H1 (cell line): ENCODE data around the gene GRHL3. TPM values are rescaled to one million over a fixed set of nuclear protein-coding genes. Genes with fewer than 3 reads are reported as not detected.
A peak's percentile ranks its signal among the peaks of the same experiment; 100 is the strongest.

ENCODE experiments used
- CTCF ChIA-PET: fragments of 300-600 bp; sonication (Branson Sonifier 250); formaldehyde crosslinking; loops from one replicate; lab custom pipeline; 2021; ENCODE audit not compliant: partially characterized antibody; lab: Charles Lee
- POLR2A ChIA-PET: fragments of 300-600 bp; sonication (Branson Sonifier 250); formaldehyde crosslinking; loops from one replicate; lab custom pipeline; 2021; ENCODE audit warnings: inconsistent platforms; ENCODE audit not compliant: partially characterized antibody; lab: Charles Lee
- DNase-seq, 2 experiments: peaks; one replicate each; pipeline versions ENCODE4 v3.0.0 to v3.0.0-alpha.2; 2010 to 2022; ENCODE audit warnings: low spot score in 2 of 2, low read depth in 1 of 2, mixed read lengths in 1 of 2
- FAIRE-seq: peaks from 2 replicates; lab custom pipeline; 2011; peaks lifted over from hg19 to GRCh38; lab: Jason Lieb, UNC
- H2AFZ ChIP-seq: 2 replicates; pipeline ENCODE4 v1.8.1; 2012; ENCODE audit warnings: low read length, inconsistent platforms
- H2AK5ac ChIP-seq: 2 replicates; pipeline ENCODE4 v1.6.1; 2013; ENCODE audit warnings: low read depth, low read length
- H2BK120ac ChIP-seq: replicated peaks from 2 replicates; pipeline ENCODE3; 2013; ENCODE audit warnings: low read depth, low read length, inconsistent platforms
- H2BK12ac ChIP-seq: 2 replicates; pipeline ENCODE4 v1.6.1; 2013; ENCODE audit warnings: low read depth, low read length
- H2BK15ac ChIP-seq: 2 replicates; pipeline ENCODE4 v1.6.1; 2013; ENCODE audit warnings: low read length
- H2BK20ac ChIP-seq: 2 replicates; pipeline ENCODE4 v1.6.1; 2013; ENCODE audit warnings: low read length
- H2BK5ac ChIP-seq: 2 replicates; pipeline ENCODE4 v1.6.1; 2013; ENCODE audit warnings: low read depth, low read length
- H3K14ac ChIP-seq: 2 replicates; pipeline ENCODE4 v1.6.1; 2013; ENCODE audit warnings: inconsistent platforms; ENCODE audit not compliant: insufficient read length
- H3K18ac ChIP-seq: 2 replicates; pipeline ENCODE4 v1.6.1; 2013; ENCODE audit warnings: low read length; ENCODE audit errors: extremely low read depth
- H3K23ac ChIP-seq: 2 replicates; pipeline ENCODE4 v1.6.1; 2013; ENCODE audit warnings: inconsistent platforms; ENCODE audit not compliant: insufficient read length
- H3K23me2 ChIP-seq: 2 replicates; pipeline ENCODE4 v1.6.1; 2013; ENCODE audit warnings: low read depth, low read length
- H3K27ac ChIP-seq: 2 replicates; pipeline ENCODE4 v1.6.1; 2011; ENCODE audit warnings: low read depth, low read length, inconsistent platforms
- H3K27me3 ChIP-seq, 4 experiments: replicated peaks in 1 of 4; 1 replicate in 1 of 4; 2 replicates in 3 of 4; pipeline versions ENCODE4 v1.6.1 to v1.8.1; 2011 to 2013; ENCODE audit warnings: low read length in 3 of 4, mild to moderate bottlenecking in 3 of 4, inconsistent platforms in 2 of 4, mixed read lengths in 2 of 4, moderate library complexity in 1 of 4; ENCODE audit not compliant: control insufficient read depth in 3 of 4, insufficient read depth in 3 of 4; ENCODE audit errors: extremely low read depth in 1 of 4
- H3K36me3 ChIP-seq, 4 experiments: 2 replicates each; pipeline versions ENCODE4 v1.6.1 to v1.8.1; 2011 to 2013; ENCODE audit warnings: mild to moderate bottlenecking in 4 of 4, low read length in 3 of 4, moderate library complexity in 2 of 4, control low read depth in 1 of 4, inconsistent platforms in 1 of 4; ENCODE audit not compliant: insufficient read depth in 4 of 4, control insufficient read depth in 2 of 4
- H3K4ac ChIP-seq: replicated peaks from 2 replicates; pipeline ENCODE3; 2013; ENCODE audit warnings: low read length, low read depth, mixed read lengths, inconsistent platforms; ENCODE audit not compliant: insufficient read length
- H3K4me1 ChIP-seq, 4 experiments: replicated peaks in 1 of 4; 1 replicate in 1 of 4; 2 replicates in 3 of 4; pipeline versions ENCODE4 v1.6.1 to v1.8.1; 2011 to 2013; ENCODE audit warnings: low read length in 3 of 4, inconsistent platforms in 2 of 4, mixed read lengths in 1 of 4; ENCODE audit not compliant: insufficient read depth in 4 of 4, control insufficient read depth in 3 of 4
- H3K4me2 ChIP-seq, 2 experiments: 2 replicates each; pipeline versions ENCODE4 v1.6.1 to v1.8.1; 2011 to 2013; ENCODE audit warnings: low read depth in 2 of 2, low read length in 2 of 2, control low read depth in 1 of 2, inconsistent platforms in 1 of 2, mild to moderate bottlenecking in 1 of 2; ENCODE audit not compliant: insufficient read depth in 1 of 2
- H3K4me3 ChIP-seq, 4 experiments: fragments of 200-600, 300-600 bp in 1 of 4; sonication (generic), shearing (Covaris generic), sonication (Bioruptor Twin) in 1 of 4; 2 replicates each; pipeline versions ENCODE4 v1.5.1 to v1.8.1; 2011 to 2016; ENCODE audit warnings: low read length in 4 of 4, low read depth in 3 of 4, control low read depth in 2 of 4, inconsistent platforms in 2 of 4, mild to moderate bottlenecking in 2 of 4, mixed read lengths in 1 of 4, moderate library complexity in 1 of 4; ENCODE audit not compliant: insufficient read depth in 2 of 4; ENCODE audit errors: extremely low read depth in 1 of 4
- H3K56ac ChIP-seq: replicated peaks from 2 replicates; pipeline ENCODE3; 2013; ENCODE audit warnings: low read depth, mild to moderate bottlenecking, mixed read lengths, low read length, inconsistent platforms; ENCODE audit not compliant: insufficient read length
- H3K79me1 ChIP-seq: 2 replicates; pipeline ENCODE4 v1.6.1; 2013; ENCODE audit warnings: low read depth, low read length, control low read depth
- H3K79me2 ChIP-seq, 2 experiments: 2 replicates each; pipeline versions ENCODE4 v1.6.1 to v1.8.1; 2012 to 2013; ENCODE audit warnings: low read length in 2 of 2, mild to moderate bottlenecking in 2 of 2, inconsistent platforms in 1 of 2; ENCODE audit not compliant: insufficient read depth in 2 of 2, control insufficient read depth in 1 of 2
- H3K9ac ChIP-seq, 4 experiments: replicated peaks in 1 of 4; 1 replicate in 1 of 4; 2 replicates in 3 of 4; pipeline versions ENCODE4 v1.6.1 to v1.8.1; 2011 to 2013; ENCODE audit warnings: low read depth in 3 of 4, low read length in 3 of 4, control low read depth in 2 of 4, mild to moderate bottlenecking in 2 of 4, moderate library complexity in 2 of 4, inconsistent platforms in 1 of 4; ENCODE audit errors: extremely low read depth in 1 of 4
- H3K9me3 ChIP-seq, 2 experiments: 2 replicates each; pipeline versions ENCODE4 v1.6.1 to v1.8.1; 2012 to 2013; ENCODE audit warnings: mild to moderate bottlenecking in 2 of 2, moderate library complexity in 2 of 2, control low read depth in 1 of 2, inconsistent platforms in 1 of 2, low read depth in 1 of 2, low read length in 1 of 2, mixed read lengths in 1 of 2; ENCODE audit not compliant: insufficient read depth in 2 of 2
- H4K20me1 ChIP-seq, 2 experiments: replicated peaks in 1 of 2; 2 replicates each; pipeline versions ENCODE3 to v1.8.1; 2011 to 2013; ENCODE audit warnings: inconsistent platforms in 2 of 2, low read length in 2 of 2, mild to moderate bottlenecking in 1 of 2; ENCODE audit not compliant: insufficient read depth in 2 of 2, control insufficient read depth in 1 of 2
- H4K5ac ChIP-seq: 2 replicates; pipeline ENCODE4 v1.6.1; 2013; ENCODE audit warnings: low read length, low read depth, mixed read lengths, inconsistent platforms; ENCODE audit not compliant: insufficient read length
- H4K8ac ChIP-seq: 2 replicates; pipeline ENCODE4 v1.8.0; 2013; ENCODE audit warnings: mild to moderate bottlenecking, moderate library complexity, low read length, inconsistent platforms; ENCODE audit not compliant: insufficient read depth; ENCODE audit errors: extremely low read depth
- H4K91ac ChIP-seq: replicated peaks from 2 replicates; pipeline ENCODE3; 2013; ENCODE audit warnings: low read length, mixed read lengths, inconsistent platforms; ENCODE audit not compliant: insufficient read length
- CREB1 ChIP-seq: IDR thresholded peaks from 2 replicates; pipeline ENCODE4 v1.6.1; 2012; ENCODE audit warnings: inconsistent platforms
- GTF2F1 ChIP-seq: IDR thresholded peaks from 2 replicates; pipeline ENCODE4 v1.6.1; 2012; ENCODE audit warnings: low read depth, low read length, improper control_type of control experiment, borderline replicate concordance
- HDAC2 ChIP-seq, 2 experiments: fragments of 300-600 bp in 1 of 2; sonication (generic) in 1 of 2; IDR thresholded peaks; 2 replicates each; pipeline ENCODE4 v1.6.1; 2011 to 2012; ENCODE audit warnings: low read depth in 2 of 2, low read length in 2 of 2, mild to moderate bottlenecking in 2 of 2, moderate library complexity in 2 of 2, borderline replicate concordance in 1 of 2, inconsistent platforms in 1 of 2
- JUN ChIP-seq: IDR thresholded peaks from 2 replicates; pipeline ENCODE4 v1.6.1; 2011; ENCODE audit warnings: low read depth, mild to moderate bottlenecking, improper control_type of control experiment, low read length
- JUND ChIP-seq: IDR thresholded peaks from 2 replicates; pipeline ENCODE4 v1.6.1; 2011; ENCODE audit warnings: mild to moderate bottlenecking, improper control_type of control experiment, low read length
- KDM4A ChIP-seq: IDR thresholded peaks from one replicate; pipeline ENCODE4 v1.7.1; 2012; ENCODE audit warnings: low read depth, mild to moderate bottlenecking, moderate library complexity, low read length, inconsistent platforms; ENCODE audit not compliant: severe bottlenecking
- POLR2AphosphoS5 ChIP-seq: IDR thresholded peaks from 2 replicates; pipeline ENCODE4 v1.6.1; 2011; ENCODE audit warnings: low read depth, low read length
- RAD21 ChIP-seq, 2 experiments: IDR thresholded peaks in 1 of 2; conservative IDR thresholded peaks in 1 of 2; 2 replicates each; pipeline ENCODE4 v1.6.1; 2011; ENCODE audit warnings: low read depth in 2 of 2, low read length in 2 of 2, improper control_type of control experiment in 1 of 2, inconsistent platforms in 1 of 2, mild to moderate bottlenecking in 1 of 2, moderate library complexity in 1 of 2
- RXRA ChIP-seq: IDR thresholded peaks from 2 replicates; pipeline ENCODE4 v1.6.1; 2011; ENCODE audit warnings: low read depth, mild to moderate bottlenecking, low read length, moderate library complexity; ENCODE audit not compliant: insufficient read depth
- SP2 ChIP-seq: IDR thresholded peaks from 2 replicates; pipeline ENCODE4 v1.6.1; 2012; ENCODE audit warnings: mild to moderate bottlenecking, low read length, inconsistent platforms
- TAF1 ChIP-seq: IDR thresholded peaks from 2 replicates; pipeline ENCODE4 v1.6.1; 2011; ENCODE audit warnings: mild to moderate bottlenecking, low read depth, low read length
- YY1 ChIP-seq: IDR thresholded peaks from 2 replicates; pipeline ENCODE4 v1.6.1; 2011; ENCODE audit warnings: low read depth, mild to moderate bottlenecking, low read length
- ZNF274 ChIP-seq: IDR thresholded peaks from 2 replicates; pipeline ENCODE4 v1.7.0; 2012; ENCODE audit warnings: low read length, borderline replicate concordance; ENCODE audit errors: extremely low read depth
- WGBS, 2 experiments: shearing (Covaris generic) in 1 of 2; methylation state at CpG; one replicate each; pipeline versions ENCODE4 v1.1.6 to v1.1.7; 2013 to 2015; ENCODE audit warnings: low lambda C conversion rate in 2 of 2, mixed read lengths in 2 of 2, inconsistent platforms in 1 of 2, low coverage in 1 of 2, missing lambda C conversion rate in 1 of 2; ENCODE audit not compliant: insufficient replicate concordance in 2 of 2, insufficient coverage in 1 of 2, insufficient read length in 1 of 2; ENCODE audit errors: extremely low coverage in 1 of 2, missing lambda C conversion rate in 1 of 2; 5-methylcytosine and 5-hydroxymethylcytosine counted together
- polyA plus RNA-seq, 7 experiments: library from polyadenylated mRNA; depleted of rRNA in 3 of 7; stranded (reverse) in 5 of 7; unstranded in 2 of 7; fragments of >200 nt in 5 of 7; fragments of 200-250 nt in 2 of 7; gene quantifications; 1 replicate in 5 of 7; 2 replicates in 1 of 7; 4 replicates in 1 of 7; pipeline versions ENCODE4 v1.2.1 to v1.2.3, GENCODE V29; 2011 to 2013; ENCODE audit warnings: missing spikeins in 2 of 7, mixed read lengths in 2 of 7
- total RNA-seq: library from RNA; stranded (reverse); fragmentation: NEBNext Ultra II Directional; extraction: Animal tissue kit (Norgen Biotek cat#: 25700); gene quantifications from 2 replicates; pipeline ENCODE4 v1.2.1, GENCODE V29; 2021

Gene GRHL3
- total and polyA plus RNA-seq, 2 of the 8 experiments (the other 6 are each of a cell fraction or from before 2014, with no cell fraction given) = 0.80 to 1.8 TPM

GRCh38 chr1:24337455-24337854 lies 18.3 kb downstream of the GRHL3 start:
- H4K8ac ChIP-seq = no peak overlapping the region
- H3K9me3 ChIP-seq = no peaks in the 10 kb centered on the region
- no peak overlapping the region for H3K23ac ChIP-seq
- DNase-seq (no peak), FAIRE-seq (no peak)
- POLR2A ChIA-PET = interaction anchor here (1.1 to 1.5 kb wide), 2 partner anchors 15 to 131 kb away, joined by 3 to 5 read pairs; no protein-coding TSS in a partner anchor
- H2BK15ac ChIP-seq = 0 out of 2 replicates have a peak overlapping the region, but pooled peaks have one; percentile 4
- no peak overlapping the region for H3K27ac ChIP-seq
- H4K5ac ChIP-seq = no peak overlapping the region
- no peak overlapping the region for H3K4me2 ChIP-seq
- no peak overlapping the region for H3K9ac ChIP-seq
- H3K79me1 ChIP-seq = no peaks in the 10 kb centered on the region
- H2AFZ ChIP-seq = no peak overlapping the region
- H4K20me1 ChIP-seq = no peaks in the 10 kb centered on the region
- no peak overlapping the region for H3K56ac ChIP-seq
- no peaks in the 10 kb centered on the region; the same call in 1 of the 2 replicates for H3K23me2 ChIP-seq
- H2AK5ac ChIP-seq = no peak overlapping the region
- peaks cover 0 to 33% (median 22%) of the 10 kb centered on the region in 4 experiments; a peak in 6 of 7 replicates for H3K4me1 ChIP-seq
- H2BK5ac ChIP-seq = no peak overlapping the region
- H3K4me3 ChIP-seq = no peak overlapping the region; a peak in 1 of 8 replicates
- H2BK12ac ChIP-seq = no peak overlapping the region
- CTCF ChIA-PET = interaction anchor here (0.9 to 4.3 kb wide), 7 partner anchors 9 to 54 kb away, joined by 3 to 20 read pairs (median 4); no protein-coding TSS in a partner anchor
- no peak overlapping the region for H3K4ac ChIP-seq
- H3K79me2 ChIP-seq = no peaks in the 10 kb centered on the region
- no peak overlapping the region for H2BK120ac ChIP-seq
- no peak overlapping the region for H3K14ac ChIP-seq
- no peak overlapping the region for H2BK20ac ChIP-seq
- H3K36me3 ChIP-seq = no peaks in the 10 kb centered on the region
- H4K91ac ChIP-seq = no peak overlapping the region
- H3K18ac ChIP-seq = peak overlapping the region; percentile 44; the same call in 1 of the 2 replicates
- H3K27me3 ChIP-seq = no peaks in the 10 kb centered on the region
- 83% methylated on average over 4 of the region's 4 CpGs; no CpG with 5 or more reads in 1 of the 2 experiments for WGBS, 2 experiments
- TF ChIP-seq RAD21 (IDR thresholded peaks at IDR 0.05 in 1 of 2, conservative IDR thresholded peaks at IDR 0.05 in 1 of 2; ENCODE audit: low read depth in 2 of 2, low read length in 2 of 2) (no peak), CREB1 (no peak), RXRA (no peak), SP2 (no peak), GTF2F1 (no peak), POLR2AphosphoS5 (no peak), ZNF274 (no peak), JUN (no peak), HDAC2 (IDR thresholded peaks at IDR 0.05; ENCODE audit: borderline replicate concordance in 1 of 2, low read depth in 2 of 2, low read length in 2 of 2) (no peak), JUND (no peak), YY1 (no peak), KDM4A (no peak), TAF1 (no peak)
